BE2C (cell line): ENCODE measurements around the gene ZDHHC14.

Experiments used
- DNase-seq: peaks from one replicate; pipeline ENCODE4 v3.0.0-alpha.2; 2020
- H3K27me3 ChIP-seq: fragments of 250-450 bp; sonication (Bioruptor Pico); 2 replicates; pipeline ENCODE4 v1.5.1; 2020; ENCODE audit warnings: mild to moderate bottlenecking
- H3K36me3 ChIP-seq: fragments of 250-450 bp; sonication (Bioruptor Pico); 2 replicates; pipeline ENCODE4 v1.5.1; 2020; ENCODE audit warnings: mild to moderate bottlenecking
- H3K4me1 ChIP-seq: fragments of 250-450 bp; sonication (Bioruptor Pico); 2 replicates; pipeline ENCODE4 v1.5.1; 2020
- H3K4me3 ChIP-seq: 2 replicates; pipeline ENCODE4 v1.5.1; 2011; ENCODE audit warnings: low read depth, low read length
- H3K9me3 ChIP-seq: fragments of 250-450 bp; sonication (Bioruptor Pico); 2 replicates; pipeline ENCODE4 v1.5.1; 2020
- CTCF ChIP-seq: IDR thresholded peaks from 2 replicates; pipeline ENCODE4 v1.5.1; 2012; ENCODE audit warnings: mild to moderate bottlenecking, low read depth, low read length

Gene ZDHHC14

GRCh38 chr6:157706883-157707282 lies 325.9 kb downstream of the ZDHHC14 start:
- Histone ChIP-seq H3K9me3 (no peaks in the 10 kb centered on the region), H3K4me1 (no peaks in the 10 kb centered on the region), H3K36me3 (no peaks in the 10 kb centered on the region), H3K27me3 (no peaks in the 10 kb centered on the region), H3K4me3 (no peak overlapping the region)
- TF ChIP-seq CTCF = no peak
- no peak for DNase-seq

GRCh38 chr6:157707576-157707975 lies 326.6 kb downstream of the ZDHHC14 start:
- H3K36me3 ChIP-seq = no peaks in the 10 kb centered on the region
- H3K4me3 ChIP-seq = no peak overlapping the region
- no peaks in the 10 kb centered on the region for H3K9me3 ChIP-seq
- H3K4me1 ChIP-seq = no peaks in the 10 kb centered on the region
- DNase-seq = no peak
- no peaks in the 10 kb centered on the region for H3K27me3 ChIP-seq
- TF ChIP-seq CTCF = no peak

GRCh38 chr6:157708239-157708638 lies 327.2 kb downstream of the ZDHHC14 start:
- no peak for TF ChIP-seq CTCF
- Histone ChIP-seq H3K4me1 (no peaks in the 10 kb centered on the region), H3K36me3 (no peaks in the 10 kb centered on the region), H3K4me3 (no peak overlapping the region), H3K27me3 (no peaks in the 10 kb centered on the region), H3K9me3 (no peaks in the 10 kb centered on the region)
- no peak for DNase-seq

- Histone ChIP-seq H3K4me3 (no peak overlapping the region), H3K36me3 (no peaks in the 10 kb centered on the region), H3K9me3 (no peaks in the 10 kb centered on the region), H3K4me1 (no peaks in the 10 kb centered on the region), H3K27me3 (no peaks in the 10 kb centered on the region)
- DNase-seq = no peak
- no peak for TF ChIP-seq CTCF
Measured at GRCh38 chr6:157708933-157709332, 327.9 kb downstream of the ZDHHC14 start.

GRCh38 chr6:157709555-157709954 lies 328.6 kb downstream of the ZDHHC14 start:
- no peaks in the 10 kb centered on the region for H3K4me1 ChIP-seq
- DNase-seq = no peak
- no peak overlapping the region for H3K4me3 ChIP-seq
- no peaks in the 10 kb centered on the region for H3K9me3 ChIP-seq
- H3K27me3 ChIP-seq = no peaks in the 10 kb centered on the region
- no peaks in the 10 kb centered on the region for H3K36me3 ChIP-seq
- TF ChIP-seq CTCF = no peak

GRCh38 chr6:157710604-157711003 lies 329.6 kb downstream of the ZDHHC14 start:
- H3K27me3 ChIP-seq = no peaks in the 10 kb centered on the region
- H3K4me1 ChIP-seq = no peaks in the 10 kb centered on the region
- no peaks in the 10 kb centered on the region for H3K36me3 ChIP-seq
- DNase-seq = no peak
- no peak for TF ChIP-seq CTCF
- H3K9me3 ChIP-seq = no peaks in the 10 kb centered on the region
- H3K4me3 ChIP-seq = no peak overlapping the region
